T-helper 2 cell treated with Interferon-gamma antibody and Interleukin-4, amounts not matched to agents 5 μg/mL and 100 μg/mL, for 36 hours (primary cell): ENCODE data around the gene KCNH3.
A peak's percentile ranks its signal among the peaks of the same experiment; 100 is the strongest.
"Not testable (repeated sequence)": the region's sequence is repeated elsewhere in the genome, so short reads cannot be mapped to it uniquely, and the experiment has no call there.

ENCODE experiments used
- DNase-seq: peaks from one replicate; pipeline ENCODE4 v3.0.0; 2021; ENCODE audit warnings: low spot score
- H3K27ac Mint-ChIP-seq: one replicate; pipeline ENCODE4 v1.8.0; 2021; ENCODE audit warnings: mild to moderate bottlenecking, mixed read lengths
- H3K27me3 Mint-ChIP-seq: one replicate; pipeline ENCODE4 v1.8.0; 2021; ENCODE audit warnings: low read depth, mixed read lengths
- H3K36me3 Mint-ChIP-seq: one replicate; pipeline ENCODE4 v1.8.0; 2021; ENCODE audit warnings: low read depth, mixed read lengths
- H3K4me1 Mint-ChIP-seq: one replicate; pipeline ENCODE4 v1.8.0; 2021; ENCODE audit warnings: low read depth, mixed read lengths
- H3K4me3 Mint-ChIP-seq: one replicate; pipeline ENCODE4 v1.8.0; 2022; ENCODE audit warnings: mild to moderate bottlenecking, moderate library complexity, mixed read lengths
- H3K9me3 Mint-ChIP-seq: one replicate; pipeline ENCODE4 v1.8.0; 2021; ENCODE audit warnings: mixed read lengths

KCNH3 gene

DNA sequence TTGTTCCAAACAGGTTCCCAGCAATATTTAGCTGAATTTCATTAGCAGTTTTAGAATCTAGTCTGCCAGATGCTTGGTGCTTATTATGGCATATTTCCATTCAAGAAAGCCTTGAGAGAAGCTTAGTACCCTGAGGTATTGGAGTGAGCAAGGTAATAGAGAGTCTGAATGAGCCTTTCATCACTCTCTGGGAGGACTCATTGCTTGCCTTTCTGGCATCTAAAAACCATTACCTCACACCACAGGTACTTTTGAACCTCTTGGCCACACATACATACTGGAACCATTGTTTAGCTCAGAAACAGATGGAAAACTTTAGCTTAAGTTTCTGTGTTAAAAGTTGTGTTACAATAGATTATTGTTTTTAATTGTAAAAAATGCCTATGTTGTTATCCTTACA is 27.4 kb upstream of the KCNH3 start:
- H3K36me3 Mint-ChIP-seq = peaks cover 4% of the 10 kb centered on the region
- no peak overlapping the region for H3K27ac Mint-ChIP-seq
- DNase-seq = no peak
- no peaks in the 10 kb centered on the region for H3K27me3 Mint-ChIP-seq
- H3K4me3 Mint-ChIP-seq = no peak overlapping the region
- H3K9me3 Mint-ChIP-seq = no peaks in the 10 kb centered on the region
- peaks cover 2% of the 10 kb centered on the region for H3K4me1 Mint-ChIP-seq

- DNase-seq = no peak
These were observed 26.3 kb upstream of the KCNH3 start for GRCh38 chr12:49512546-49512945.

DNA sequence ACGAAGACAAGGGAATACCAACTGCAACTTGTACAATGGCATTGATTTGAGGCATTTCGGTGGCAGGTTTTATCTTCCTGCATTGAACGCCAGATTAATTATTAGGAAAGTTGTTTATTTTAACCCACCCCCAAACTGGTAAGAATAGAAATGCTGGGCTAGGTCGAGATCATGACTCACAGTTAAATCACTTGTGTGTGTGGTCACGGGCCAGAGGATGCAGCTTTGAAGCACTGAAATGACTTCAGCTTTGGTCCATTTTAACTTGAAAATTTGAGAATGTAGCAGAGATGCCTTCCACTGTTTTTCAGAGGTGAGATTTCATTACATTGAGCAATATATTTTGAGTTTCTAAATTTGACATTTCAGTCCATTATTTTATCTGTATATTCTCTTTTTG is 23.6 kb upstream of the KCNH3 start:
- DNase-seq = no peak
- H3K4me1 Mint-ChIP-seq = peaks cover 7% of the 10 kb centered on the region
- H3K4me3 Mint-ChIP-seq = no peak overlapping the region
- peaks cover 9% of the 10 kb centered on the region for H3K36me3 Mint-ChIP-seq
- H3K27me3 Mint-ChIP-seq = no peaks in the 10 kb centered on the region
- H3K27ac Mint-ChIP-seq = no peak overlapping the region
- no peaks in the 10 kb centered on the region for H3K9me3 Mint-ChIP-seq

More at GRCh38 chr12:49512546-49512945, 26.3 kb upstream of the KCNH3 start:
- H3K36me3 Mint-ChIP-seq = peaks cover 4% of the 10 kb centered on the region
- H3K27ac Mint-ChIP-seq = no peak overlapping the region
- H3K27me3 Mint-ChIP-seq = no peaks in the 10 kb centered on the region
- H3K9me3 Mint-ChIP-seq = no peaks in the 10 kb centered on the region
- H3K4me1 Mint-ChIP-seq = peaks cover 2% of the 10 kb centered on the region
- H3K4me3 Mint-ChIP-seq = no peak overlapping the region

DNA sequence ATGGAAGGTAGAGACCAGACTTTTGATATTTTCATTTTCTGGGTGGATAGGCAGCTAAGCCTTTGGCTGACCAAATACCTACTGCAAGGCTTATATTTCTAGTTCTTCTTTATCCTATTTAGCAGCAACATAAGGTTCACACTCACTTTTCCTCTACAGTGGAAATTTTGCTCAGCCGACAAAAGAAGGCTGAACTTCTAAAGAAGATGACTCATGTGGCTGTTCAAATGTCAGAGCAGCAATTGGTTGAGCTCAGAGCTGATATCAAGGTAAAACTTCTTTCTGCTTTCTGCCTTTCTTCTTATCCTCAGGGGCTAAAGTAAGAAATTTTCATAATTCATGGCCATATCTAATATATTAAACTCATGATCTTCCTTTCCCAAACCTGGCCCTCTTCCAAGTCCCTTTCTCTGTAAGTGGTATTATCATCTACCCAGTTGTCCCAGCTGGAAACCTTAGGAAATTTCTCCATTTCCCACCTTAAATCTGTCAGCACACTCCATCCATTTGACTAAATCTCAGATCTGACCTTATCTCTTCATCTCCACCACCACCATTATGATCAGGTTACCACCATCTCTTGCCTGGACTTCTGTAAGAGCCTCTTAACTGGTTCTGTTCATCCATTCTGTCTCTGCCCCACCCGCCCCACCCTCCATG is 19.8 kb upstream of the KCNH3 start:
- Mint-ChIP-seq H3K27ac (no peak overlapping the region), H3K9me3 (no peaks in the 10 kb centered on the region), H3K27me3 (no peaks in the 10 kb centered on the region), H3K4me3 (no peak overlapping the region), H3K4me1 (peaks cover 5% of the 10 kb centered on the region), H3K36me3 (peaks cover 11% of the 10 kb centered on the region)
- DNase-seq = no peak

- Mint-ChIP-seq H3K4me1 (peaks cover 5% of the 10 kb centered on the region), H3K9me3 (no peaks in the 10 kb centered on the region), H3K27ac (peak overlapping the region; percentile 49), H3K36me3 (peaks cover 11% of the 10 kb centered on the region), H3K4me3 (no peak overlapping the region), H3K27me3 (no peaks in the 10 kb centered on the region)
- no peak for DNase-seq
These were observed 19.3 kb upstream of the KCNH3 start for GRCh38 chr12:49519574-49519936.

DNA sequence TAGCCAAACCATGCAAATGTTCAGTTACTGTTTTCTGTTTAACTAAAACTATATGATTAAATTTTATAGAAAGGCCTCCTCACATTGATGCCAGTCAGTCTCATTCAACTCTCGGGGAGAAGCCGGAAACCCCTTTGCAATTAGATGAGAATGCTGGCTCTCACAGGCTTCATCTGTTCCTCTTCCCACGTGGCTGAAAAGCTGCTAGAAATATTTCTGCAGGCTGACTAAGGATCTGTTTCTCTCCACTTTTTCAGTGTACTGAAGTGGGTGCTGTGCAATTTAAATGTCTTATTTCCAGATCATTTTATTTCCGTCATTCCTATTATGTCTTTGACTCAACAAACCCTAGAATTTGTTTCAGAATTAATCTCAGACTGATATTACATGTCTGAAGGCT is 17.4 kb upstream of the KCNH3 start:
- no peak for DNase-seq
- Mint-ChIP-seq H3K27me3 (no peaks in the 10 kb centered on the region), H3K36me3 (peaks cover 14% of the 10 kb centered on the region), H3K4me3 (no peak overlapping the region), H3K9me3 (no peaks in the 10 kb centered on the region), H3K27ac (no peak overlapping the region), H3K4me1 (peaks cover 5% of the 10 kb centered on the region)

- Mint-ChIP-seq H3K4me3 (no peak overlapping the region), H3K27me3 (no peaks in the 10 kb centered on the region), H3K36me3 (peaks cover 10% of the 10 kb centered on the region), H3K4me1 (no peaks in the 10 kb centered on the region), H3K9me3 (no peaks in the 10 kb centered on the region), H3K27ac (no peak overlapping the region)
- no peak for DNase-seq
These were observed 14.0 kb upstream of the KCNH3 start for GRCh38 chr12:49524660-49525324.

DNA sequence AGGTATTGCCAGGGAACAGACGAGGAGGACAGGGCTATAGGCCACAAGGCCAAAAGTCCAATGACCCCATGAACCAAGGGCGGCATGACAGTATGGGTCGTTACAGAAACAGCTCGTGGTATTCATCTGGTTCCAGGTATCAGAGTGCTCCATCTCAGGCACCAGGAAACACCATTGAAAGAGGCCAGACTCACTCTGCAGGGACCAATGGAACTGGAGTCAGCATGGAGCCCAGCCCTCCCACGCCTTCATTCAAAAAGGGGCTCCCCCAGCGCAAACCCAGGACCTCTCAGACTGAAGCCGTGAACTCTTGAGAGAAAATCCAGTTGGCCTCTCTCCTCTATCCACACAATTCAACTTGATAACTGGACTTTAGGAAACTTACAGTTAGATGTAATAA is 12.9 kb upstream of the KCNH3 start:
- H3K27ac Mint-ChIP-seq = no peak overlapping the region
- H3K4me1 Mint-ChIP-seq = no peaks in the 10 kb centered on the region
- H3K36me3 Mint-ChIP-seq = peaks cover 9% of the 10 kb centered on the region
- no peaks in the 10 kb centered on the region for H3K9me3 Mint-ChIP-seq
- no peak for DNase-seq
- H3K4me3 Mint-ChIP-seq = no peak overlapping the region
- no peaks in the 10 kb centered on the region for H3K27me3 Mint-ChIP-seq

- peaks cover 9% of the 10 kb centered on the region for H3K36me3 Mint-ChIP-seq
- DNase-seq = no peak
- H3K4me3 Mint-ChIP-seq = no peak overlapping the region
- H3K27ac Mint-ChIP-seq = no peak overlapping the region
- H3K9me3 Mint-ChIP-seq = no peaks in the 10 kb centered on the region
- H3K27me3 Mint-ChIP-seq = no peaks in the 10 kb centered on the region
- H3K4me1 Mint-ChIP-seq = no peaks in the 10 kb centered on the region
These were observed 11.3 kb upstream of the KCNH3 start for GRCh38 chr12:49527361-49528130.

DNA sequence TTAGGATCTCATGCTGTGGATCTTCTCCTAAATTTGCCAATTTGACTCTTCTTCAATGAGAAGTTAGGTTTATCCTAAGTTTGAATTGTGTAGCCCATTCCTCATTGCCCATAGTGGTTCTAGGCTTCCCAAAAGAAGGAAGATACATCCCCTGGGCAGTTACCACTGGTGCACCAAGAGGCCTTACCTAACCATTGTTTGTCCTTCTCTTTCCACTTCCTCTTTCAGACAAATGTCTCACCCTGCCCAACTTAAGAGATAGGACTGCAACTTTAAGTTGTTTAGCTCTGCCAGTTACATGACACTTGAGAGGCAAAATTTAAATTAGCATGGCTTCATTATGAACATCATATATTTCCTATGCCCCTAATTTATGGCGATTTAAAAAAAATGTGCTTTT is 9.4 kb upstream of the KCNH3 start:
- no peaks in the 10 kb centered on the region for H3K9me3 Mint-ChIP-seq
- no peak for DNase-seq
- H3K27ac Mint-ChIP-seq = no peak overlapping the region
- H3K4me3 Mint-ChIP-seq = no peak overlapping the region
- peaks cover 1% of the 10 kb centered on the region for H3K27me3 Mint-ChIP-seq
- H3K36me3 Mint-ChIP-seq = peaks cover 9% of the 10 kb centered on the region
- no peaks in the 10 kb centered on the region for H3K4me1 Mint-ChIP-seq

DNA sequence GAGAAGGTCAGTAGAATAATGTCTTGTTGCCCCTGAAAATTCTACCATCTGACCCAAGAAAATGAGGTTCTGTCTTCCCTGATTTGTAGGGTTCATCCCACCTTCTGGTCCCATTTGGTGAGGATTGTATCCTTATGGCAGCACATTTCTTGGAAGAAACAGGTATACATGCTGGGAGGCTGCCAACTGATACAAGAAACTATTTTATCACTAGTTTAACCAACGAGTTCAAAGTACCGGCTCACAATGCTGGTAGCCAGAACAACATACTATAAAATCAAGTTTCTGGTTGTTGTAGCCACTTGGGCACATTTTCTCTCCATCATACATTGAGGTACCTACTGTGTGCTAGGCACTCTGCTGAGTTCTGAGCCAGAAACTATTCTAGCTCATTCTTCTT is 7.1 kb upstream of the KCNH3 start:
- H3K27ac Mint-ChIP-seq = no peak overlapping the region
- peaks cover 20% of the 10 kb centered on the region for H3K27me3 Mint-ChIP-seq
- DNase-seq = no peak
- no peaks in the 10 kb centered on the region for H3K36me3 Mint-ChIP-seq
- H3K4me1 Mint-ChIP-seq = no peaks in the 10 kb centered on the region
- H3K4me3 Mint-ChIP-seq = no peak overlapping the region
- no peaks in the 10 kb centered on the region for H3K9me3 Mint-ChIP-seq

DNA sequence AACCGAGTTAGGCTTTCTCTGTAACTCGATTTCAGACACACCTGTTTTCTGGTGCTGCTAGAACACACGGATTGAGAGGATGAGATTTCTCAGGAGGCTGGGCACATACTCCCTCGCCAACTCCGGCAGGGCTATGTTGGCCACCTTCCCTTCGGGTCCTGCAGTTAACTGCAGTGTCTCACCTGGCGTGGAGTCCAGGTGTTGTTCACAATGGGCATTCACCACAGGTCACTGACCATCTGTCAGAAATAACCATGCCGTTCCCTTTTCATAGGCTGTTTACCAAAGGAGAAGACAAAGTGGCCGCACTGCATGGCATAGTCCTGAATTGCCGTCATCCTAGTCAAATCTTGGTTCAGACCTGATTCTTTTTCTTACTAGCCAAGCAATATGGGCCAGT is 5.5 kb upstream of the KCNH3 start:
- no peaks in the 10 kb centered on the region for H3K36me3 Mint-ChIP-seq
- H3K27me3 Mint-ChIP-seq = peaks cover 34% of the 10 kb centered on the region
- peaks cover 3% of the 10 kb centered on the region for H3K4me1 Mint-ChIP-seq
- no peak overlapping the region for H3K27ac Mint-ChIP-seq
- H3K9me3 Mint-ChIP-seq = no peaks in the 10 kb centered on the region
- DNase-seq = no peak
- H3K4me3 Mint-ChIP-seq = no peak overlapping the region

- not testable (repeated sequence) for H3K36me3 Mint-ChIP-seq, H3K9me3 Mint-ChIP-seq, DNase-seq, H3K27ac Mint-ChIP-seq, H3K4me3 Mint-ChIP-seq, H3K4me1 Mint-ChIP-seq
- H3K27me3 Mint-ChIP-seq = peaks cover 34% of the 10 kb centered on the region
These were observed 4.7 kb upstream of the KCNH3 start for GRCh38 chr12:49534122-49534521.

GRCh38 chr12:49534731-49535278 is 4.0 kb upstream of the KCNH3 start:
- Mint-ChIP-seq H3K36me3 (no peaks in the 10 kb centered on the region), H3K9me3 (no peaks in the 10 kb centered on the region), H3K4me3 (no peak overlapping the region), H3K4me1 (peaks cover 6% of the 10 kb centered on the region), H3K27ac (no peak overlapping the region), H3K27me3 (peaks cover 38% of the 10 kb centered on the region)
- no peak for DNase-seq
